ENCODE measurements around the gene NAXD.

NAXD gene

DNA sequence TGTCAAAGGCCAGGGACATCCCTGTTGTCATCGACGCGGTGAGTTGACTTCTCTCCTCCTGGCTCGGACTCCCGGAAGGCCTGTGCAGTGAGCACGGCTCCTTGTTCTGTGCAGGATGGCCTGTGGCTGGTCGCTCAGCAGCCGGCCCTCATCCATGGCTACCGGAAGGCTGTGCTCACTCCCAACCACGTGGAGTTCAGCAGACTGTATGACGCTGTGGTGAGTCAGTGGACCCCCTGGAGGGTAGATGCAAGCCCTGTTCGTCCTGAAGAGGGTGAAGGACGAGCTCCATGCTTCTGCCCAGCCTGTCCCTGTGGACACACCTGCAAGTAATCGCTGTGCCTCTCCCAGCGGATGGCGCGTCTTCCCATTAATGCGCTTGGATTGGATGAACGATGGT lies 19.2 kb downstream of the NAXD start:
- CTCF ChIA-PET = no interaction called here
- POLR2A ChIA-PET (ENCODE audit: low non-redundant PET) = no interaction called here
- DNase-seq (ENCODE audit: low spot score) = no peak
- H3K27ac ChIP-seq = no peak overlapping the region
- no peak for TF ChIP-seq CTCF (conservative IDR thresholded peaks at IDR 0.05; ENCODE audit: low read depth)

- ChIA-PET POLR2A (ENCODE audit: low non-redundant PET) (no interaction called here), CTCF (no interaction called here)
- DNase-seq (ENCODE audit: low spot score) = no peak
- TF ChIP-seq CTCF (conservative IDR thresholded peaks at IDR 0.05; ENCODE audit: low read depth) = no peak
- H3K27ac ChIP-seq = no peak overlapping the region
Observed at GRCh38 chr13:110635405-110636002, 20.2 kb downstream of the NAXD start.

GRCh38 chr13:110636053-110636475 lies 20.7 kb downstream of the NAXD start:
- TF ChIP-seq CTCF (conservative IDR thresholded peaks at IDR 0.05; ENCODE audit: low read depth) = no peak
- CTCF ChIA-PET = interaction anchor here (1.1 kb wide), 1 partner anchor 110 kb away, joined by 4 read pairs; no protein-coding TSS in a partner anchor
- peak overlapping the region; percentile 21; the same call in 1 of the 2 replicates for H3K27ac ChIP-seq
- no peak for DNase-seq (ENCODE audit: low spot score)
- POLR2A ChIA-PET (ENCODE audit: low non-redundant PET) = no interaction called here

DNA sequence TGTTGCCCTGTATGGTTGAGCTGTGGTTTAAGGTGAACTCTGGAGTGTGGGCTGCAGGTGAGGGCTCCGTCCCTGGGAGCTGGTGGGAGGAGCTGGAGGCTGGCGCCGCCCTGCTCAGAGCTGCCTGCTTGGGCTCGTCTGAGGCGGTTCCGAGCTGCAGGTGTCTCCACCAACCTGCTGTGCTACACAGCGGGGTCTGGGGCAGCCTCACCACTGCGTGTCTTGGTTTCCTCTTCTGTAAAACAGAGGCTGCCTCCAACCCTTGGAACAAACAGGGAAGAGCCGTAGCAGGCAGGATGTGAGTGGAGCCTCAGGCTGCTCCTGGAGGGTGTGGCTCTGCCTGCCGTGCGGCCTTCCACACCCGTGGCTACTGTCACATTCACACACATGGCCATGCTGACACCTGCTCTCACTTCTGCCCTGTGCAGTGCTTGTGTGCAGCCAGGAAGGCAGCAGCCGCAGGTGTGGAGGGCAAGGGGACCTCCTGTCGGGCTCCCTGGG lies 21.4 kb downstream of the NAXD start:
- POLR2A ChIA-PET (ENCODE audit: low non-redundant PET) = no interaction called here
- DNase-seq (ENCODE audit: low spot score) = no peak
- H3K27ac ChIP-seq = peak overlapping the region; percentile 21
- CTCF ChIA-PET = interaction anchor here (1.1 kb wide), 1 partner anchor 110 kb away, joined by 4 read pairs; no protein-coding TSS in a partner anchor
- no peak for TF ChIP-seq CTCF (conservative IDR thresholded peaks at IDR 0.05; ENCODE audit: low read depth)

DNA sequence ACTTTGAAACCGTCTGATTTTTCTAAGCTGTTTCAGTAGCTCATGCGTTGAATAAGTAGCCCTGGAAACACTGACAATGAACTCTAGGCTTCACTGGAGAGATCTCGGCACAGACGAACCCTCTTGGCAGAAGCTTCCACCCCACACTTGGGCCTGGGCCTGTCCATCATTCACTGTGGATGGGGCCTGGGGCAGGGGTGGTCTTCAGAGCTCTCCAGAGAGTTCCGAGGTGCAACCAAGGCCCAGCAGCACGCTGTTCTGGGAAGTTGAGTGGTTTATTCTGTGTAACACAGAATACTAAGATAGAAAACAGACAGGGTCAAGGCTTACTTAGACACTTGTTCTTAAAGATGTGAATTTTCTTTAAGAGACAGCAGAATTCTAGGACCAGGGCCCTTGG lies 21.9 kb downstream of the NAXD start:
- ChIA-PET CTCF (interaction anchor here (1.1 kb wide), 1 partner anchor 111 kb away, joined by 4 read pairs; no protein-coding TSS in a partner anchor), POLR2A (ENCODE audit: low non-redundant PET) (no interaction called here)
- peak overlapping the region; percentile 21 for H3K27ac ChIP-seq

DNA sequence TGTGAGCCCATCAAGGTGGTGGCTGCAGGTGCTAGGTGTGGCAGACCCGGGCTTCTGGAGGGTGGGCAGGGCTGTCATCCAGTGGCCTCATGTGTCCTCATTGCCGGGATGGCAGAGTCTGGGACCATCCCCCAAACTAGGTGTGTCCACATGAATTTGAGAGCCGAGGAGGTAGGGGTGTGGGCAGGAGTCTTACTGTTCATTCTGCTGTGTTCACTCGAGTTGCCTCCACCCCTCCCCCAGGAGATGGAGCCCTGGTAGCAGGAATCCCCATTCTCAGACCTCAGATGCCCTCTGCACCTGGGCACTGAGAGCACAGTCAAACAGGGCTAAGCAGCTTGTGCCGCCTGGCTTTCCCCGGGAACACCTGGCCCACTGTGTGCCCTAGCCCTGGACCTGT lies 22.4 kb downstream of the NAXD start:
- peak overlapping the region; percentile 21 for H3K27ac ChIP-seq
- ChIA-PET CTCF (no interaction called here), POLR2A (ENCODE audit: low non-redundant PET) (no interaction called here)
- DNase-seq (ENCODE audit: low spot score) = no peak
- TF ChIP-seq CTCF (conservative IDR thresholded peaks at IDR 0.05; ENCODE audit: low read depth) = no peak

More for the DNA sequence above, 21.9 kb downstream of the NAXD start:
- TF ChIP-seq CTCF (conservative IDR thresholded peaks at IDR 0.05; ENCODE audit: low read depth) = no peak
- DNase-seq (ENCODE audit: low spot score) = no peak
